Measurements from ENCODE around the gene CBL. TPM values are rescaled to one million over a fixed set of nuclear protein-coding genes. Genes with fewer than 3 reads are reported as not detected.

The CBL gene
- total and polyA plus RNA-seq, 10 of the 15 experiments (the other 5 are each of a cell fraction or from before 2014, with no cell fraction given): 3.9 to 27.1 (median 9.5) TPM

DNA sequence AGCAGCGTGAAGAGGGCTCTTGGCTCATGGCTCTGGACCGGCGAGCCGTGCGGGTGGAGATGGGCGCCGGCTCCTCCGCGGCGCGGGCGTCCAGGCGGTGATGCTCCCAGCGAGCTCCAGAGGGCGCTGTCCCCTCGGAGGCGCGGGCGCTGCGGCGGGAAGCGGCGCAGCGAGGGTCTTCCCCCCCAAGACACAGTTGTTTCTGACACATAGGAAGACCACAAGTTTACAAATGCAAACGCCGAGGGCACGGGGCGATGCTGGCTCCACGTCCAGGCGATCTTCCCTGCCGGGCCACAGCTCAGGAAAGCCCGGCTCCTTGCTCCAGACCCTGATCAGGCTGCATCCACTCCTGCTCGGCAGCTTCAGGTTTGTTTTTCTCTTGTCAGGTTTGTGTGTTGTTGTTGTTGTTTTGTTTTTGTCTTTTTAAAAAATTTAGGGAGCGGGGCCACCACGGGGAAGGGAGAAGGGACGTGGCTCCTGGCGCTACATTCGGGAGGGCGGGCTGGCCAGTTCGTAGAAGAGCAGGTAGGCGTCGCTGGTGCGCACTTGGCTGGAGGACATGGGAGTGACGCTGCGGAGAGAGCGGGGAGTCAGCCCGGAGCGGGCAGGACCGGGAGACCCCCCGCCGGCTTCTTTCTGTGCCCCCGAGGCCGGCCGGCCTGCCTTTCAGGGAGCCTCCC, 150.4 kb downstream of the CBL start (continued):
- TF ChIP-seq YBX1 (IDR thresholded peaks at IDR 0.05) (no peak), BHLHE40 (IDR thresholded peaks at IDR 0.05; ENCODE audit: borderline replicate concordance in 1 of 2, low read depth in 2 of 2, low read length in 1 of 2) (peak in 1 of 2 experiments; percentile 35; a peak in 1 of 4 replicates), ZZZ3 (IDR thresholded peaks at IDR 0.05; ENCODE audit: control insufficient read depth, insufficient read length, low read depth) (no peak), NBN (IDR thresholded peaks at IDR 0.05) (peak; percentile 58; the same call in 1 of the 2 replicates), ZNF24 (IDR thresholded peaks at IDR 0.05) (no peak), SMC3 (IDR thresholded peaks at IDR 0.05; ENCODE audit: borderline replicate concordance, low read length) (peak; percentile 85), WRNIP1 (IDR thresholded peaks at IDR 0.05; ENCODE audit: borderline replicate concordance, low read depth, low read length) (no peak), EZH2 (IDR thresholded peaks at IDR 0.05; ENCODE audit: borderline replicate concordance, control insufficient read depth, low read depth, low read length) (no peak), ZNF207 (IDR thresholded peaks at IDR 0.05; ENCODE audit: borderline replicate concordance) (0 out of 2 replicates have a peak, but pooled peaks have one; percentile 49), TCF7 (IDR thresholded peaks at IDR 0.05; ENCODE audit: borderline replicate concordance) (no peak), KAT2A (conservative IDR thresholded peaks at IDR 0.05; ENCODE audit: control insufficient read depth, low read depth, low read length) (no peak), ASH2L (IDR thresholded peaks at IDR 0.05; ENCODE audit: borderline replicate concordance, low read depth) (no peak), SREBF2 (IDR thresholded peaks at IDR 0.05; ENCODE audit: low read length) (no peak), SMAD1 (IDR thresholded peaks at IDR 0.05; ENCODE audit: low read depth, partially characterized antibody) (no peak), TBL1XR1 (IDR thresholded peaks at IDR 0.05; ENCODE audit: low read depth, low read length) (no peak), TARDBP (IDR thresholded peaks at IDR 0.05; ENCODE audit: borderline replicate concordance) (no peak), FOS (IDR thresholded peaks at IDR 0.05; ENCODE audit: borderline replicate concordance, extremely low read depth, insufficient read length) (no peak), SRF (IDR thresholded peaks at IDR 0.05; ENCODE audit: low read depth in 2 of 2, low read length in 2 of 2) (no peak)
- TF ChIP-seq, protein P1, sequence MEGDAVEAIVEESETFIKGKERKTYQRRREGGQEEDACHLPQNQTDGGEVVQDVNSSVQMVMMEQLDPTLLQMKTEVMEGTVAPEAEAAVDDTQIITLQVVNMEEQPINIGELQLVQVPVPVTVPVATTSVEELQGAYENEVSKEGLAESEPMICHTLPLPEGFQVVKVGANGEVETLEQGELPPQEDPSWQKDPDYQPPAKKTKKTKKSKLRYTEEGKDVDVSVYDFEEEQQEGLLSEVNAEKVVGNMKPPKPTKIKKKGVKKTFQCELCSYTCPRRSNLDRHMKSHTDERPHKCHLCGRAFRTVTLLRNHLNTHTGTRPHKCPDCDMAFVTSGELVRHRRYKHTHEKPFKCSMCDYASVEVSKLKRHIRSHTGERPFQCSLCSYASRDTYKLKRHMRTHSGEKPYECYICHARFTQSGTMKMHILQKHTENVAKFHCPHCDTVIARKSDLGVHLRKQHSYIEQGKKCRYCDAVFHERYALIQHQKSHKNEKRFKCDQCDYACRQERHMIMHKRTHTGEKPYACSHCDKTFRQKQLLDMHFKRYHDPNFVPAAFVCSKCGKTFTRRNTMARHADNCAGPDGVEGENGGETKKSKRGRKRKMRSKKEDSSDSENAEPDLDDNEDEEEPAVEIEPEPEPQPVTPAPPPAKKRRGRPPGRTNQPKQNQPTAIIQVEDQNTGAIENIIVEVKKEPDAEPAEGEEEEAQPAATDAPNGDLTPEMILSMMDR (IDR thresholded peaks at IDR 0.05 in 2 of 3, conservative IDR thresholded peaks at IDR 0.05 in 1 of 3; ENCODE audit: control insufficient read depth in 2 of 3, extremely low read depth in 1 of 3, insufficient read depth in 1 of 3, low read depth in 3 of 3, low read length in 3 of 3): peak; percentile 78 to 94 (median 90)
- TF ChIP-seq, protein P2, sequence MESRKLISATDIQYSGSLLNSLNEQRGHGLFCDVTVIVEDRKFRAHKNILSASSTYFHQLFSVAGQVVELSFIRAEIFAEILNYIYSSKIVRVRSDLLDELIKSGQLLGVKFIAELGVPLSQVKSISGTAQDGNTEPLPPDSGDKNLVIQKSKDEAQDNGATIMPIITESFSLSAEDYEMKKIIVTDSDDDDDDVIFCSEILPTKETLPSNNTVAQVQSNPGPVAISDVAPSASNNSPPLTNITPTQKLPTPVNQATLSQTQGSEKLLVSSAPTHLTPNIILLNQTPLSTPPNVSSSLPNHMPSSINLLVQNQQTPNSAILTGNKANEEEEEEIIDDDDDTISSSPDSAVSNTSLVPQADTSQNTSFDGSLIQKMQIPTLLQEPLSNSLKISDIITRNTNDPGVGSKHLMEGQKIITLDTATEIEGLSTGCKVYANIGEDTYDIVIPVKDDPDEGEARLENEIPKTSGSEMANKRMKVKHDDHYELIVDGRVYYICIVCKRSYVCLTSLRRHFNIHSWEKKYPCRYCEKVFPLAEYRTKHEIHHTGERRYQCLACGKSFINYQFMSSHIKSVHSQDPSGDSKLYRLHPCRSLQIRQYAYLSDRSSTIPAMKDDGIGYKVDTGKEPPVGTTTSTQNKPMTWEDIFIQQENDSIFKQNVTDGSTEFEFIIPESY (IDR thresholded peaks at IDR 0.05): no peak
- TF ChIP-seq, protein P3, sequence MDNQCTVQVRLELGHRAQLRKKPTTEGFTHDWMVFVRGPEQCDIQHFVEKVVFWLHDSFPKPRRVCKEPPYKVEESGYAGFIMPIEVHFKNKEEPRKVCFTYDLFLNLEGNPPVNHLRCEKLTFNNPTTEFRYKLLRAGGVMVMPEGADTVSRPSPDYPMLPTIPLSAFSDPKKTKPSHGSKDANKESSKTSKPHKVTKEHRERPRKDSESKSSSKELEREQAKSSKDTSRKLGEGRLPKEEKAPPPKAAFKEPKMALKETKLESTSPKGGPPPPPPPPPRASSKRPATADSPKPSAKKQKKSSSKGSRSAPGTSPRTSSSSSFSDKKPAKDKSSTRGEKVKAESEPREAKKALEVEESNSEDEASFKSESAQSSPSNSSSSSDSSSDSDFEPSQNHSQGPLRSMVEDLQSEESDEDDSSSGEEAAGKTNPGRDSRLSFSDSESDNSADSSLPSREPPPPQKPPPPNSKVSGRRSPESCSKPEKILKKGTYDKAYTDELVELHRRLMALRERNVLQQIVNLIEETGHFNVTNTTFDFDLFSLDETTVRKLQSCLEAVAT (IDR thresholded peaks at IDR 0.05): peak; percentile 62; the same call in 1 of the 2 replicates

Measured in GM12878 (cell line).